Suppressor macrophage (primary cell): Measurements from ENCODE around the gene MFSD11.
"Not testable (repeated sequence)": the region's sequence is repeated elsewhere in the genome, so short reads cannot be mapped to it uniquely, and the experiment has no call there.

Source experiments
- DNase-seq, 4 experiments: peaks; one replicate each; pipeline ENCODE4 v3.0.0-alpha.2; 2020 to 2022

MFSD11 gene

GRCh38 chr17:76709077-76709950 is 28.6 kb upstream of the MFSD11 start:
- DNase-seq, result no peak

DNA sequence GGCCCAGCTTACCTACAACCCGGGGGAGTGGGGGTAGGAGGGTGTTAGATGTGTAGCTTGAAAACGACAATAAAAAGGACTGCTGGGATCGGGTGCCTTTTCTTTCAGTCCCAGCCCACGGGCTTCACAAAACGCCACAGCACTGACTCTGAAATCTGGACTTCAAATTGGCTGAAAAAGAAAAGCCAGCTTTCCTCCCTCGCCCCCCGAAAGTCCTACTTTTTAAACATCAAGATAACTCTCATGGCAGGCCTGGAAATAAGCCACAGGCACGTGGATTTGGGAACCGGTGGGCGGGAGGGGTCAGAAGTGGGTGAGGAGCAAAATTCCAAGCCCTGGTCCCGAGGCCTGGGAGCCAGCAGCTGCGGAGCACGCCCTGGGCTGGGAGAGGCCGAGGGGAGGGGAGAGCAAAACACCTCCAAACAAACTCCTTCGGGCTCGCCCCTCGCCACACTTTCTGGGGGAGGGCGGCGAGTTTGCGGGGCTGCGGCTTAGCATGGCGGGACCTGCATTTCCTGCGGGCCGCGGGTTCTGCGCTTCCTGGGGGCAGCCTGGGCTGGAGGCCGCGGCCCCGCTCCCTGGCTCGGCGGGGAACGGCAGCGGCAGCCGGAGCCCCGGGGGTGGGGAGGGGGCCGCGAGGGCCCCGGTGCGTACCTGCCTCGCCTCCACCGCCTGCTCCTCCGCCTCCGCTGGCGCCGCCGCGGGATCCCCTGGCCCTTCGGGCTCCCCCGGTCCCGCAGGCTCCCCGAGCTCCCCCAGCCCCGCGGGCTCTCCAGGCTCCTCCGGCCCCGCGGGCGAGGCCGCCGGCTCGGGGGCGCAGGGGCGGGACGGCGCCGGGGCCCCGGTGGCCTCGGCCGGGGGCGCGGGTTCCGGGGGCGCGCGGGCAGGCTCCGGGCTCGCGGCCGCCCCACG is 27.7 kb upstream of the MFSD11 start:
- DNase-seq, result peak in 1 of 4 experiments; percentile 30

DNA sequence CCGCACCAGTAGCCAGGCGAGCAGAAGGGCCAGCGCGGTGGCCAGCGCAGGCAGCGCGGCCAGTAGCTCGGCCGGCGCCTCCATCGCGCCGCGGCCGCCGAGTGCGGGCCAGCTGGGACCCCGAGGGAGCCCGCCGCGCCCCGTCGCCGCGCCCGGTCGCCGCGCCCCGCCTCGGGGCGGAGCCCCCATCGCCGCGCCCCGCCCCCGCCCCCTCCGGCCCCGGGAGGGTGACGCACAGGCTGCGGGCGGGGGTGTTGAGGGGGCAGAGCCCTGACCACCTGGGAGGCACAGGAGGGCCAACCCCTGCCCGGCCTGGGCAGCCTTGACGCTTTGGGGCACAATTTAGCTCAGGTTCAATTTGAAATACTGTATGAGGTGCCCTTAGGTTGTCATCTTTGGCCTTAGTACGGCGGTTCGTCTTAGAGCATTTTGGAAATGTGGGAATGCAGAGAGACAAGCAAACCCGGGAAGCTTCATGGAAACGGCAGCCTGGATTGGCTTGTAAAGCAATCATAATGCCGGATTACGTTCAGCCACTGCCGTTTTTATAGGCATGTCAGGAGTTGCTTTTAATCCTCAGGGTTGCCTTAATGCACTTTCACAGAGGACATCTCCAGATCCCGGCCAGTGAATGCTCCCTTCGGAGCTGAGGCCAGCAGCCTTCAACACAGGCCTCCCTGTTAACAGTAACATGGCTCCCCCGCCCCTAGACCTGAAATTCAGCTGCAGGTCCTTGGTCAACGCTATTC is 26.9 kb upstream of the MFSD11 start, which contains the start of gene MXRA7:
Gene MXRA7 (minus strand): TSS at position 103 of the 749 bp plus-strand sequence. CDS start 19 bp downstream, at position 84.
- peak; percentile 41 to 69 (median 58) for DNase-seq

DNA sequence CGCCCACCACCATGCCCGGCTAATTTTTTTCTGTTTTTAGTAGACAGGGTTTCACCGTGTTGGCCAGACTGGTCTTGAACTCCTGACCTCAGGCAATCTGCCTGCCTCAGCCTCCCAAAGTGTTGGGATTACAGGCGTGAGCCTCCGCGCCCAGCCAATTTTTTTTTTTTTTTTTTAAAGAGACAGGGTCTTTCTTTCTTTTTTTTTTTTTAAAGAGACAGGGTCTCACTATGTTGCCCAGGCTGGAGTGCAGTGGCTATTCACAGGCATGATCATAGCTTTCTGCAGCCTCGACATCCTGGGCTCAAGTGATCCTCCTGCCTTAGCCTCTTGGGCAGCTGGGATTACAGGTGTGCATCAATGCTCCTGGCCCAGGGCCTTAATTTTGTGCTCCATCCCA is 25.6 kb upstream of the MFSD11 start:
- DNase-seq, result not testable (repeated sequence)

DNA sequence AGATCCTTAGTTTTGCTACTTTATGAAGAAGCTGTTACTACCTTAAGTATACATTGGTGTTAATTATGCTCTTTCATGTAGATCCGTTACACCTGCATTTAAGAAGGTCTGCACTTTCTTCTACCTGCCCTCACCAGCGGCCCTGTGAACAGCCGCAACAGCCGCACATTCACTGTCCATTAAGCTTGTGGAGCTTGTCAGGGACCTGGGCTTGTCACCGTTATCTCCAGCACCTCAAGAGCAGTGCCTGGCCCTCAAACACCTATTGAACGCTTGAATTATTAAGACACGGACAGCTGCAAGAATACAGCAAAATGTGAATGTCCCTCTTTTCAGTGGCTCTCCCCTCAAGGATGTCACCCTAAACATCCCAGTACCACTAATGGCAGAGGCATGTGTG is 24.2 kb upstream of the MFSD11 start:
- no peak for DNase-seq

- DNase-seq, result no peak
Observed at GRCh38 chr17:76714336-76714735, 23.6 kb upstream of the MFSD11 start.

DNA sequence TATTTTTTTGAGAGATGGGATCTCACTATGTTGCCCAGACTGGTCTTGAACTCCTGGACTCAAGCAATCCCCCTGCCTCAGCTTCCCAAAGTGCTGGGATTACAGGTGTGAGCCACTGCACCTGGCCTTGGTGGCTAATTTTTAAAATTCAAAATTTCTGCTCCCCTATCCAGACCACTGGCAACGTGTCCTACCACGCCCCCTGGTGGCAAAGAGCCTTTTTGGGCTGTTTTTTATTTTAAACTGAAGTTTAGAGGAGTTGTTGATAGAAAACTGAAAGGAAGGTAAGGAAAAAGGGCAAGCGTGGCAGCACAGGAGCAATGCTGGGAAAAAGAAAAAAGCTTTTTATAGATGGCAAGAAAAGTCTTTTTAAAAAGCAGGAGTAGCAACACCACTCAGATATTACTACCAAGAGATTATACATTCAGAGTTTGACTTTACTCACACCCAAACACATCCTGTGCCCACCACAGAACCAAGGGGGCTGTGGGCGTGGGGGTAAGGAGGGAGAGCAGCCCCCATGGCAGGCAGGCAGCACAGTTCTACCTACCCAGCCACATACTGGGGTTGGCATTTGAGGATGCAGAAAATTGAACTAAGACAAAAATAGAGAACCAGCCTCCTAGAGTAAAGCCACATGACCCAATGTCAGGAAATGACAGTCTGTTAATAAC is 23.0 kb upstream of the MFSD11 start:
- peak; percentile 65 to 87 (median 82) for DNase-seq

DNA sequence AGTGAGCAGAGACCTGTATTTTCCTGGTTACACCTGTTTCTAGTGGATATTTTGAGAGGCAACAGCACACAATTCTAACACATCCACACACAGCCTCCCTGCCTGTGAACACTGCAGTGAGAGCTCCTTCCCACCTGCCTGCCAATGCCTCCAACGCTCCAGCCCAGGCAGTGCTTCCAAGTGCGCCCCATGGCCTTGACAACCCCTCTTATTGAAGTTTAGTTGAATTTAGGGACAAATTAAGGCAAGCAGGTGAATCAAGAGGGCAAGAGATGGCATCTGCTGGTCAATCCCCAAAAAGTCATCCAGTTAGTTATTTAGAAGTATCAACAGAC is 22.5 kb upstream of the MFSD11 start:
- DNase-seq, result no peak

DNA sequence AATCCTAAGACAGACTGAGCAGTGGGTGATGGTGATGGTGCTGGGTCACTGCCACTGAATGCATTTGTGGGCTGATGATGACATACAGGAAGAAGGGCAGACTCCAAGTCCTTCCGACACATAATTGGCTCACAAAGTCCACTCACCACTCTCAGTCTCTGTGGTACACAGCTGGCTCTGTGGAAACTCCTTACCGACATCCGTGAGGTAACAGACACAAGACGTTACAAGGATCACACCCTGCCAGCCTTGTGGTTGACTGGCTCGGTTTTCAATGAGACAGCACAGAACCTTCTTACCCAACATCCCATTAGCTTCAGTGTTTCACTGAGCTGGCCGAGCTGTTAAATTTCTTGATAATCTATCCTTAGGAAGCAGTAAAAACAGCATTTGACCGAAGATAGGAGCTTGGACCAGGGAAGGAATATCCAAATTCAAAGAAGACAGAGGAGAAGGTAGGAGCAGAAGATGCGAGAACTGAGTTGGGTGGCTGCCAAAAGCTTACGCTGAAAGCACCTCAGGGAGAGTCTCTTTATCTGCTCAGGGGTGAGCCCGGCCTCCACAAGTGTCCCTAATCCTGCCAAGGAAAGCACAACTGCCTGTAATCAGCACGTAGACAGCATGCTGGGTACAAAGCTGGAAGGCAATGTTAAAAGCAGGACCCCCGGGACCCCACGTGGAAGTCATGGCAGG is 21.6 kb upstream of the MFSD11 start:
- DNase-seq, result peak; percentile 70 to 93 (median 78)

- no peak for DNase-seq
Observed at GRCh38 chr17:76716839-76717215, 21.1 kb upstream of the MFSD11 start.

DNA sequence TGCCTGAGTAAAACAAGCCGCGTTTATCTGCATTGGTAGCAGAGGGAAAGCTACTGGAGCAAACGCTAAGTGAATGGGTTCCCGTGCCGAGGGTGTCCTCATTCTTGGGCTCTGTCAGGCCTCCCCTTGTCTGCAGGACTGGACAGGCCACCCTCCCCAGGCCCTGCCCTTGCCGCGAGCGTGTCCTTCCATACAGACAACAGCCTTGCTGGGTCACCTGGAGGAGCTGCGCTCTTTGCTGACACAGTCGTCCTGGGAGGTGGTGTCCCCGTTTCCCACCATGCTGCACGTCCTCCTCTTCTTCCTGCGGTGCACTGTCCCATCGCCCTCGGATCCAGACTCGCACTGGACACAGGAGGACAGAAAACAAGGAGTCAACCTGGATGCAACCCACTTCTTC is 19.4 kb upstream of the MFSD11 start:
- DNase-seq, result no peak

DNA sequence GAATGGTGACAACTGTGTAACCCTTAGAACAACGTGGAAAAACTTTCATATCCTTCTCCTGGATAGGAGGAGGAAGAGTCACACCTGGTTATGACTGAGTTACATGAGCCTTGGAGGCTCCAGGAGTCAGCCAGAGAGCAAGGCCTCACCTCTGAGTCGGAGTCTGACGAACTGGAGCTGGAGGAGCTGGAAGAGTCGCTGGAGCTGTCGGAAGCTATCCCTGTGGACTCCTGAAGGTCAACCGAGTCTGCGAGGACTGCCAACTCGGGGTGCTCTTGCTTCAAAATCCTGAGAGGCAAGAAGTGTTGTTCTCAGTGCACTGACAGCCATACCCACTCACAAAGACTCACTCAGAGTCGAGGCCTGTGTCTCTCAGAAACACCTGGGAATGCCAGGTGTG is 17.7 kb upstream of the MFSD11 start:
- DNase-seq, result no peak

GRCh38 chr17:76720941-76721340 is 17.0 kb upstream of the MFSD11 start:
- DNase-seq, result no peak

DNA sequence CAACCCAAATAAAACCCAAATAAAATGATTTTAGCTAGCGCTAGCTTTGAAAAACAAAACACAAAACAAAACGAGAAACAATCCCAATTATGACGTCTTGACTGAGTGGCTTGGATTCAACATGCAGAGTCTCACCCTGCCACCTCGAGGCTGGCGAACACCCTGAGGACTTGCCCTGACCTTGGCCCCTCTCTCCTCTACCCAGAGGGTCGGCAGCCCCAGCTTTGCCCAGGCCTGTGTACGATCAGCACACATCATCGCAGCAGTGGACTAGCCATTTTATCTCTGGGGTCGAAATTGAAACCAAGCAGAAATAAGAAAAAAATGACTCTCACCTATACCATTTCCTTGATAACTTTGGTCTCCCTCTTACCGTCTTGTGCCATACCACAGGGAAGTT is 16.5 kb upstream of the MFSD11 start:
- no peak for DNase-seq

- DNase-seq, result no peak
Observed at GRCh38 chr17:76722279-76722678, 15.6 kb upstream of the MFSD11 start.

DNA sequence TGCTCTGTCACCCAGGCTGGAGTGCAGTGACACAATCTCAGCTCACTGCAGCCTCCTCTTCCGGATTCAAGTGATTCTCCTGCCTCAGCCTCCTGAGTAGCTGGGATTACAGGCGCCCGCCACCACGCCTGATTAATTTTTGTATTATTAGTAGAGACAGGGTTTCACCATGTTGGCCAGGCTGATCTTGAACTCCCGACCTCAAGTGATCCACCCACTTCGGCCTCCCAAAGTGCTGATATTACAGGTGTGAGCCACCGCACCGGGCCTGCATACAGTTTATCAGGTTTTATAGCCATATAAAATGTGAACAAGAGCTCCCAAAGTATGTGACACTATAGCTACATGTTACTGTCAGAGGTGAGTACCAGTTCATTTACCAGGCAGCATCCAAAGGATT is 14.9 kb upstream of the MFSD11 start:
- not testable (repeated sequence) for DNase-seq

DNA sequence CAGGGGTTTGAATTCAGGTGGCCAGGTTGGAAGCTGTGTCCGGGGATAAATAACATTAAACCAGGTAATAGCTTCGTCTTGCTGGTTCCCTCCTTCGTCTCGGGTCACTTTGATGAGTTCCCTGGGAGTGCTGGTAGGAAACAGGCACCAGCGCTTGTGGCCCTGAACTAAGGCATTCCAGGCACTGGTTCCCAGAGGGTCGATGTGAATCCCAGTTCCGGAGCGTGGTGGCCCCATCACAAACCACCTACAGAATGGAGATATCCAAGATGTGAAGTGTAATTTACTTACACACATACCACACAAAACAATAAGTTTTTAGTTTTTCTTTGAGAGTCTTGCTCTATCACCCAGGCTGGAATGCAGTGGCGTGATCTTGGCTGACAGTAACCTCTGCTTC is 14.1 kb upstream of the MFSD11 start:
- no peak for DNase-seq

DNA sequence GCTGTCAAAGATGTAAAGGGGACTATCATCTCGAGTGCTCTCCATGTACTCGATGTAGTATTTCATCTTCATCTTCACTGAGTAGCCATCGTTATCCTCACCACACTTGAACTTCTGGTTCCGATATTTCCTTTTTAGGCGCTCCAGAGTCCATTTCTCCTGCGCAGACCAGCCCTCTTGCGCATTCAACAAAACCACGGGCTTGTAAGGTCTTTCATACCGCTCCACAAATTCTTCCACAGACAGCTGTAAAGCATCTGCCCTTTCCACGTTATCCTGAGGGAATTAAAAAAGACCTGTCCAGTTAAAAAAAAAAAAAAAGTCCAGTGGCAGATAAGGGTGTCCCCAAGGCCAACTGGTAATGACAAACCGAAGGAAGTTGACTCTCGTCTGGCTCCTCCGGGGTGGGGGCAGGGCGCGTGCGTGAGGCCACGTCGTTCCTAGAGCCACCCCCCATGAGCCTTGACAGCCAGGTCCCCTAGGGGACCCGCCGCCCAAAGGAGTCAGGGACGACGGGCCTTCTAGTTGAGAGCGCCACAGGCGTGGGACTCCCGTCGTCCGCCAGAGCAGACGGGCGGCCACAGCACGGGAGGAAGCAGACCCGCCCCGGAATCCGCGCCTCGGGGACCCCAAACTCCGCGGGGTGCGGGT is 12.2 kb upstream of the MFSD11 start:
- DNase-seq, result peak; percentile 68 to 87 (median 76)

DNA sequence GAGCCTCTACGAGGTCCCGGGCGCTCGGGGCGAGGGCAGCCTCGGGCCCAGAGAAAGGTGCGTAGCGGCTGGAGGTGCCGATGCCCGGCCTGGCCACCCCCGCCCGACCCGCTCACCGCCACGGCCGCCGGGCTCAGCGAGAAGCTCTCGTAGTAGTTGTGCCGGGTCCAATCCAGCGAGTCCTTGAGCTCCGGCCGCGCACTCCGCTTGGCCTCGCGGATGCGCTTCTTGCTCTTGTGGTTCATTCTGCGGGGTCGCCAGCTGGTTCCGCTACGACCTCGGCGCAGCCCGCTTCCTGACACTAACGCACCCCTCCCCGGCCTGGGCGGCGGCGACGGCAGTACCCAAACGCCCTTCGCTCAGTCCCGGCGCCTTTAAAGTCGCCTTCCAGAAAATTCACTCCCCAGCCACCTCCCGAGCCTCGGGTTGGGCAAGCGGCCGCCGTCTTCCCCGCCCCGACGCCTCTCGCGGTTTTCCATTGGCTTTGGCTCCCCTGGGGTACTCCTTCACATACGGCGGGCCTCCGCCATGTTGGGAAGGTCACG is 11.6 kb upstream of the MFSD11 start, which contains the start of gene JMJD6:
Gene JMJD6 (minus strand): TSS at position 376 of the 545 bp plus-strand sequence. CDS start 131 bp downstream, at position 245.
- peak; percentile 97 to 99 (median 98) for DNase-seq
